ENCODE measurements around the gene ETS1. TPM values are rescaled to one million over a fixed set of nuclear protein-coding genes. Genes with fewer than 3 reads are reported as not detected.

Gene ETS1
- polyA plus RNA-seq, 2 of the 4 experiments (the other 2 are of a cell fraction): 14.5 to 18.8 TPM

DNA sequence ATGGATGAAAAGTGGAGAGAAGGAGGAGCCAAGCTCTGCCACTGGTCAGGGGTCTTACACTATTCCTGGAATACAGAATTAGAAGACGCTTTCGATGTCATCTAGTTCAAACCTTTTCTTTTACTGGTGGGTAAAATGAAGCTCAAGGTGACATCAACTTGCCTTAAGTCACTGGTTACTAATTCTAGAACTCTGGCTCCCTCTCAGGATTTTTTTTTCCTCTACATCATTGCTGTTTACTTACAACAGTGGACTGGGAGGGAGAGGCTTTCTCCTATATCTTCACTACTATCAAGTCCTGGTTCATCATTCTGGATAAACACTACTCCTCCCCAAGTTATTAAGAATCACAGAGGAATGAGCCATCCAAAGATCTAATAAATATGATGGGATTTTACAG, 82.9 kb downstream of the ETS1 start:
- H3K27ac ChIP-seq: peak overlapping the region; percentile 93 to 97; a peak in 4 of 6 replicates
- H3K4me3 ChIP-seq: no peak overlapping the region
- FAIRE-seq (no peak), DNase-seq (ENCODE audit: low read depth in 1 of 2, low spot score in 1 of 2) (no peak), ATAC-seq (no peak)
- H3K4me1 ChIP-seq: peaks cover 90% of the 10 kb centered on the region
- WGBS (ENCODE audit: missing lambda C conversion rate): 86% methylated on average over 2 of the region's 2 CpGs
- peak overlapping the region; percentile 60 for H3K4me2 ChIP-seq
- TF ChIP-seq POLR2AphosphoS2 (conservative IDR thresholded peaks at IDR 0.05; ENCODE audit: low read length) (no peak), CHD2 (IDR thresholded peaks at IDR 0.05; ENCODE audit: low read length, partially characterized antibody) (no peak), TFCP2L1 (CRISPR knock-in tag; IDR thresholded peaks at IDR 0.05) (no peak), FOSL2 (IDR thresholded peaks at IDR 0.05) (no peak), FOSL2 (CRISPR knock-in tag; IDR thresholded peaks at IDR 0.05) (no peak), EHMT2 (IDR thresholded peaks at IDR 0.05; ENCODE audit: low read depth) (no peak), CHD4 (IDR thresholded peaks at IDR 0.05; ENCODE audit: borderline replicate concordance) (no peak)
- TF ChIP-seq, protein P1, sequence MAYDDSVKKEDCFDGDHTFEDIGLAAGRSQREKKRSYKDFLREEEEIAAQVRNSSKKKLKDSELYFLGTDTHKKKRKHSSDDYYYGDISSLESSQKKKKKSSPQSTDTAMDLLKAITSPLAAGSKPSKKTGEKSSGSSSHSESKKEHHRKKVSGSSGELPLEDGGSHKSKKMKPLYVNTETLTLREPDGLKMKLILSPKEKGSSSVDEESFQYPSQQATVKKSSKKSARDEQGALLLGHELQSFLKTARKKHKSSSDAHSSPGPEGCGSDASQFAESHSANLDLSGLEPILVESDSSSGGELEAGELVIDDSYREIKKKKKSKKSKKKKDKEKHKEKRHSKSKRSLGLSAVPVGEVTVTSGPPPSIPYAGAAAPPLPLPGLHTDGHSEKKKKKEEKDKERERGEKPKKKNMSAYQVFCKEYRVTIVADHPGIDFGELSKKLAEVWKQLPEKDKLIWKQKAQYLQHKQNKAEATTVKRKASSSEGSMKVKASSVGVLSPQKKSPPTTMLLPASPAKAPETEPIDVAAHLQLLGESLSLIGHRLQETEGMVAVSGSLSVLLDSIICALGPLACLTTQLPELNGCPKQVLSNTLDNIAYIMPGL (CRISPR knock-in tag; IDR thresholded peaks at IDR 0.05; ENCODE audit: borderline replicate concordance): no peak
- H3K9me3 ChIP-seq: no peaks in the 10 kb centered on the region
- ChIA-PET CTCF (interaction anchor here (3.3 kb wide), 1 partner anchor 14 kb away, joined by 11 read pairs; no protein-coding TSS in a partner anchor), POLR2A (no interaction called here)

DNA sequence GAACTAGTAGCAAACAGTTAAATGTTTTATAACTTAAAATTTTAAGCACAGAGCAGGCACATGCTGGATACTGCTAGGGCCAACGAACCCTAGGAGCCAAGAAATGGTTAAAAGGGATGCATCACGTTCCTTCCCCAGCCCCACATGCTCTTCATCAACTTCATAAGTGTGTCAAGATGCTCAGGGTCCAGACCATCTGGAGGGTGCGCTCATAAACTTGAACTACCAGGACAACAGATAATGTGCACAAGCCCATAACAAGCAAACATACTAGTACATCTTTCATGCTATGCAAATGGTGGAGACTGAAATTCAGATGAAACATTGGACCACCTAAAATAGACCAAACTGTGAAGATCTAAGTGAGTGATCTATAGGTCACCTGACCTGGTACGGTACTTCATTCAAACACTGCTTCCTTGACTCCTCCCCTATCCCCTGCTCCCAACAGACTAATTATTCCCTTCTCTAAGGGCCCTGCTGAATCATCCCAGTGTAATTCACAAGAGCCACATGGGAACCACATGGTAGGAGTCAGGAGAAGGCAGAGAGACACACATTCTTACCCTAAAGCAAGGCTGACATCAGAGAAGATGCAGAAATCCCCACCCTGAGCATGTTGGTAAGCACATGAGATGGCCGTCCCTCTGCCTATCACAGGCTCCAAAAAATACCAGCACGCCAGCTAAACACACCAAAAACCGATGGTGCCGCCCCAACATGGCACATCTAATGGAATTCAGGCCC, 83.9 kb downstream of the ETS1 start:
- WGBS (ENCODE audit: missing lambda C conversion rate): 81% methylated on average over 7 of the region's 8 CpGs
- CTCF ChIA-PET: interaction anchor here (3.3 kb wide), 1 partner anchor 16 kb away, joined by 11 read pairs; no protein-coding TSS in a partner anchor
- POLR2A ChIA-PET: no interaction called here
- H3K4me3 ChIP-seq: no peak overlapping the region
- FAIRE-seq: no peak
- no peak for DNase-seq (ENCODE audit: low read depth in 1 of 2, low spot score in 1 of 2)
- no peak for ATAC-seq
- peaks cover 94% of the 10 kb centered on the region for H3K4me1 ChIP-seq
- no peak for TF ChIP-seq RAD21 (conservative IDR thresholded peaks at IDR 0.05 in 1 of 2, IDR thresholded peaks at IDR 0.05 in 1 of 2)
- TF ChIP-seq HDAC2 (IDR thresholded peaks at IDR 0.05): no peak
- TF ChIP-seq CEBPB (IDR thresholded peaks at IDR 0.05): no peak
- TF ChIP-seq HOXB13 (CRISPR knock-in tag; IDR thresholded peaks at IDR 0.05; ENCODE audit: low read depth): no peak
- TF ChIP-seq, protein P2, sequence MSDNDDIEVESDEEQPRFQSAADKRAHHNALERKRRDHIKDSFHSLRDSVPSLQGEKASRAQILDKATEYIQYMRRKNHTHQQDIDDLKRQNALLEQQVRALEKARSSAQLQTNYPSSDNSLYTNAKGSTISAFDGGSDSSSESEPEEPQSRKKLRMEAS (IDR thresholded peaks at IDR 0.05): peak; percentile 43; the same call in 1 of the 2 replicates
- TF ChIP-seq EP300 (IDR thresholded peaks at IDR 0.05): no peak
- TF ChIP-seq, protein P3, sequence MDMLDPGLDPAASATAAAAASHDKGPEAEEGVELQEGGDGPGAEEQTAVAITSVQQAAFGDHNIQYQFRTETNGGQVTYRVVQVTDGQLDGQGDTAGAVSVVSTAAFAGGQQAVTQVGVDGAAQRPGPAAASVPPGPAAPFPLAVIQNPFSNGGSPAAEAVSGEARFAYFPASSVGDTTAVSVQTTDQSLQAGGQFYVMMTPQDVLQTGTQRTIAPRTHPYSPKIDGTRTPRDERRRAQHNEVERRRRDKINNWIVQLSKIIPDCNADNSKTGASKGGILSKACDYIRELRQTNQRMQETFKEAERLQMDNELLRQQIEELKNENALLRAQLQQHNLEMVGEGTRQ (IDR thresholded peaks at IDR 0.05): no peak
- H3K27ac ChIP-seq: peak overlapping the region; percentile 66 to 97
- H3K4me2 ChIP-seq: peak overlapping the region; percentile 60
- no peaks in the 10 kb centered on the region for H3K9me3 ChIP-seq

DNA sequence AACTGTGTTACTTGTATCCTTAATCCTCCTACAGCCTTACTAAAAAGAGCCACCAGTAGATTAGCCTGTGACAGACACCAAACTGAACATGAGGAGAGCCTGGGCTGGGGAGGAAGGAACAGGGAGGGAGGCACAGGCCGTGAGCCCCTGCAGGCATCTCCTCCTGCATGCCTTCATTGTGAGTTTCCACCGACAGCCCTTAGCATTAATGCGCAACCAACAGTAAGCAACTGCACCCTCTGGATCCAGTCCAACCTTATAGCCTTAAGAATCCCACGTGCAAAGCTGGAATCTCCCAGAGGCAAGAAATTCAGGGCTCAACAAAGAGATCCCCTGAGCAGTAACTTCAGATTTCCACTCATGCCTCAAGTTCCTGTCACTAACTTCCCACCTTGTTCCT, 84.6 kb downstream of the ETS1 start:
- Histone ChIP-seq H3K27ac (peak overlapping the region; percentile 66 to 97), H3K9me3 (no peaks in the 10 kb centered on the region), H3K4me3 (no peak overlapping the region), H3K4me2 (peak overlapping the region; percentile 60), H3K4me1 (peaks cover 94% of the 10 kb centered on the region)
- WGBS (ENCODE audit: missing lambda C conversion rate): 10% methylated on average over 3 of the region's 4 CpGs
- POLR2A ChIA-PET: no interaction called here
- ATAC-seq (peak in 1 of 2 experiments; percentile 6; a peak in 2 of 6 replicates), DNase-seq (ENCODE audit: low read depth in 1 of 2, low spot score in 1 of 2) (peak in 1 of 2 experiments; percentile 46), FAIRE-seq (no peak)
- CTCF ChIA-PET: interaction anchor here (3.3 kb wide), 1 partner anchor 16 kb away, joined by 11 read pairs; no protein-coding TSS in a partner anchor
- TF ChIP-seq, protein P1 (CRISPR knock-in tag; IDR thresholded peaks at IDR 0.05; ENCODE audit: borderline replicate concordance): no peak
- no peak for TF ChIP-seq GATA3 (IDR thresholded peaks at IDR 0.05; ENCODE audit: borderline replicate concordance)
- TF ChIP-seq CEBPB (IDR thresholded peaks at IDR 0.05): no peak
- TF ChIP-seq SMC3 (IDR thresholded peaks at IDR 0.05): no peak
- no peak for TF ChIP-seq CHD2 (IDR thresholded peaks at IDR 0.05; ENCODE audit: low read length, partially characterized antibody)
- TF ChIP-seq, protein P4, sequence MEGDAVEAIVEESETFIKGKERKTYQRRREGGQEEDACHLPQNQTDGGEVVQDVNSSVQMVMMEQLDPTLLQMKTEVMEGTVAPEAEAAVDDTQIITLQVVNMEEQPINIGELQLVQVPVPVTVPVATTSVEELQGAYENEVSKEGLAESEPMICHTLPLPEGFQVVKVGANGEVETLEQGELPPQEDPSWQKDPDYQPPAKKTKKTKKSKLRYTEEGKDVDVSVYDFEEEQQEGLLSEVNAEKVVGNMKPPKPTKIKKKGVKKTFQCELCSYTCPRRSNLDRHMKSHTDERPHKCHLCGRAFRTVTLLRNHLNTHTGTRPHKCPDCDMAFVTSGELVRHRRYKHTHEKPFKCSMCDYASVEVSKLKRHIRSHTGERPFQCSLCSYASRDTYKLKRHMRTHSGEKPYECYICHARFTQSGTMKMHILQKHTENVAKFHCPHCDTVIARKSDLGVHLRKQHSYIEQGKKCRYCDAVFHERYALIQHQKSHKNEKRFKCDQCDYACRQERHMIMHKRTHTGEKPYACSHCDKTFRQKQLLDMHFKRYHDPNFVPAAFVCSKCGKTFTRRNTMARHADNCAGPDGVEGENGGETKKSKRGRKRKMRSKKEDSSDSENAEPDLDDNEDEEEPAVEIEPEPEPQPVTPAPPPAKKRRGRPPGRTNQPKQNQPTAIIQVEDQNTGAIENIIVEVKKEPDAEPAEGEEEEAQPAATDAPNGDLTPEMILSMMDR (IDR thresholded peaks at IDR 0.05): no peak
- no peak for TF ChIP-seq HOXA7 (CRISPR knock-in tag; IDR thresholded peaks at IDR 0.05)
- TF ChIP-seq HOXB13 (CRISPR knock-in tag; IDR thresholded peaks at IDR 0.05; ENCODE audit: low read depth): no peak
- TF ChIP-seq TFCP2L1 (CRISPR knock-in tag; IDR thresholded peaks at IDR 0.05): no peak
- TF ChIP-seq, protein P5, sequence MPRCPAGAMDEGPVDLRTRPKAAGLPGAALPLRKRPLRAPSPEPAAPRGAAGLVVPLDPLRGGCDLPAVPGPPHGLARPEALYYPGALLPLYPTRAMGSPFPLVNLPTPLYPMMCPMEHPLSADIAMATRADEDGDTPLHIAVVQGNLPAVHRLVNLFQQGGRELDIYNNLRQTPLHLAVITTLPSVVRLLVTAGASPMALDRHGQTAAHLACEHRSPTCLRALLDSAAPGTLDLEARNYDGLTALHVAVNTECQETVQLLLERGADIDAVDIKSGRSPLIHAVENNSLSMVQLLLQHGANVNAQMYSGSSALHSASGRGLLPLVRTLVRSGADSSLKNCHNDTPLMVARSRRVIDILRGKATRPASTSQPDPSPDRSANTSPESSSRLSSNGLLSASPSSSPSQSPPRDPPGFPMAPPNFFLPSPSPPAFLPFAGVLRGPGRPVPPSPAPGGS (IDR thresholded peaks at IDR 0.05): no peak
- TF ChIP-seq, protein P2 (IDR thresholded peaks at IDR 0.05): no peak
- TF ChIP-seq, protein P3 (IDR thresholded peaks at IDR 0.05): no peak
- TF ChIP-seq MAZ (IDR thresholded peaks at IDR 0.05; ENCODE audit: borderline replicate concordance, low read depth, low read length): no peak
- no peak for TF ChIP-seq RARB (CRISPR knock-in tag; IDR thresholded peaks at IDR 0.05)

All from A549 (cell line).